Esophagus squamous epithelium (tissue), 4 donors: Measurements from ENCODE around the gene UBAC2.
A peak's percentile ranks its signal among the peaks of the same experiment; 100 is the strongest.

Experiments
- CTCF ChIP-seq, 6 experiments: fragments of 450-650 bp in 4 of 6; fragments of 200-600 bp in 2 of 6; sonication (generic) in 2 of 6; IDR thresholded peaks; one replicate each; pipeline ENCODE4 v1.5.1; 2016 to 2019; ENCODE audit warnings: antibody characterized with exemption in 6 of 6, mild to moderate bottlenecking in 4 of 6, moderate library complexity in 4 of 6
- POLR2A ChIP-seq, 4 donors: fragments of 450-650 bp; IDR thresholded peaks; one replicate each; pipeline ENCODE4 v1.6.1; 2017; ENCODE audit warnings: antibody characterized with exemption in 4 of 4, mild to moderate bottlenecking in 4 of 4, moderate library complexity in 3 of 4

- TF ChIP-seq CTCF (IDR thresholded peaks at IDR 0.05), result peak in 1 of 6 experiments; percentile 14
- peak in 1 of 4 donors; percentile 19 for TF ChIP-seq POLR2A (IDR thresholded peaks at IDR 0.05)
Observed at GRCh38 chr13:99434258-99434788, 233.7 kb downstream of the UBAC2 start.
